Measurements from ENCODE around the gene WDFY2.
A peak's percentile ranks its signal among the peaks of the same experiment; 100 is the strongest.
"Not testable (repeated sequence)": the region's sequence is repeated elsewhere in the genome, so short reads cannot be mapped to it uniquely, and the experiment has no call there.

The WDFY2 gene

GRCh38 chr13:51632591-51633362 lies 48.5 kb downstream of the WDFY2 start:
- no peak for DNase-seq (ENCODE audit: low spot score)

GRCh38 chr13:51635137-51635878 lies 51.0 kb downstream of the WDFY2 start:
- DNase-seq (ENCODE audit: low spot score): no peak

GRCh38 chr13:51636349-51636890 lies 52.2 kb downstream of the WDFY2 start:
- peak; percentile 46 for DNase-seq (ENCODE audit: low spot score)

- DNase-seq (ENCODE audit: low spot score): no peak
Measured at GRCh38 chr13:51637852-51638215, 53.6 kb downstream of the WDFY2 start.

- DNase-seq (ENCODE audit: low spot score): no peak
Measured at GRCh38 chr13:51638216-51638871, 54.1 kb downstream of the WDFY2 start.

- no peak for DNase-seq (ENCODE audit: low spot score)
Measured at GRCh38 chr13:51639171-51639570, 54.9 kb downstream of the WDFY2 start.

- DNase-seq (ENCODE audit: low spot score): not testable (repeated sequence)
Measured at GRCh38 chr13:51640696-51641095, 56.4 kb downstream of the WDFY2 start.

- no peak for DNase-seq (ENCODE audit: low spot score)
Measured at GRCh38 chr13:51643105-51643881, 59.0 kb downstream of the WDFY2 start.

GRCh38 chr13:51643882-51644281 lies 59.6 kb downstream of the WDFY2 start:
- DNase-seq (ENCODE audit: low spot score): no peak

- no peak for DNase-seq (ENCODE audit: low spot score)
Measured at GRCh38 chr13:51644654-51645053, 60.4 kb downstream of the WDFY2 start.

GRCh38 chr13:51645154-51645650 lies 60.9 kb downstream of the WDFY2 start:
- DNase-seq (ENCODE audit: low spot score): no peak

- no peak for DNase-seq (ENCODE audit: low spot score)
Measured at GRCh38 chr13:51645761-51646670, 61.8 kb downstream of the WDFY2 start.

GRCh38 chr13:51647067-51647466 lies 62.8 kb downstream of the WDFY2 start:
- no peak for DNase-seq (ENCODE audit: low spot score)

- not testable (repeated sequence) for DNase-seq (ENCODE audit: low spot score)
Measured at GRCh38 chr13:51652193-51652592, 67.9 kb downstream of the WDFY2 start.

- no peak for DNase-seq (ENCODE audit: low spot score)
Measured at GRCh38 chr13:51659276-51660127, 75.2 kb downstream of the WDFY2 start.

- no peak for DNase-seq (ENCODE audit: low spot score)
Measured at GRCh38 chr13:51660813-51661212, 76.6 kb downstream of the WDFY2 start.

GRCh38 chr13:51663973-51664957 lies 80.0 kb downstream of the WDFY2 start:
- no peak for DNase-seq (ENCODE audit: low spot score)

GRCh38 chr13:51665456-51665855 lies 81.2 kb downstream of the WDFY2 start:
- no peak for DNase-seq (ENCODE audit: low spot score)

Data from HuH-7 (cell line).